ENCODE measurements around the gene FLOT2.

The FLOT2 gene

DNA sequence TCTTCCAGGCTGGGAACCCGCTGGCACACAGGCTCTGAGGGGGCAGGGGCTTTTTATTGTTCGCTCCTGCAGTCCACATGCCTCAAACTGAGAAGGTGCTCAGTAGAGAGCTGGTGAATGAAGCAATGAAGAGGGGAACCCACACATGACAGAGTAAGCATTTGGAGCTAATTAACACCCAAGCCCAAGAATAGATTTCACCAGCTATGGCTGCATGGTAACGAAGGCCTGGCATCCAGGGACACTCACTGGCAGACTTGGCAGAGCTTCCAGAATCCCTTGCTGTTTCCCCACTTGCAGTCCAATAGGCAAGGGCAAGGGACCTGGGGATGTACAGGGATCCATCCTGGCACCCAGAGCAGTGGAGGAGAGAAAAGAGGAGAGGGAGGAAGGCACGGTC lies 12.2 kb downstream of the FLOT2 start:
- ChIA-PET POLR2A (no interaction called here), CTCF (interaction anchor here (1.1 to 2.0 kb wide), 2 partner anchors 10 to 12 kb away, joined by 3 to 6 read pairs; partner anchors contain the start of gene FLOT2)
- no peak for DNase-seq (ENCODE audit: low read depth, low spot score)
- TF ChIP-seq CTCF (IDR thresholded peaks at IDR 0.05; ENCODE audit: insufficient read depth, low read length, missing control alignments) = no peak
- no peak overlapping the region for H3K4me3 ChIP-seq (ENCODE audit: low read depth, low read length)

GRCh38 chr17:28883967-28884702 lies 13.4 kb downstream of the FLOT2 start:
- TF ChIP-seq CTCF (IDR thresholded peaks at IDR 0.05; ENCODE audit: insufficient read depth, low read length, missing control alignments) = no peak
- POLR2A ChIA-PET = no interaction called here
- CTCF ChIA-PET = interaction anchor here (0.8 to 2.0 kb wide), 3 partner anchors 12 to 120 kb away, joined by 3 to 6 read pairs (median 3); partner anchors contain the start of gene FLOT2
- DNase-seq (ENCODE audit: low read depth, low spot score) = no peak
- no peak overlapping the region for H3K4me3 ChIP-seq (ENCODE audit: low read depth, low read length)

DNA sequence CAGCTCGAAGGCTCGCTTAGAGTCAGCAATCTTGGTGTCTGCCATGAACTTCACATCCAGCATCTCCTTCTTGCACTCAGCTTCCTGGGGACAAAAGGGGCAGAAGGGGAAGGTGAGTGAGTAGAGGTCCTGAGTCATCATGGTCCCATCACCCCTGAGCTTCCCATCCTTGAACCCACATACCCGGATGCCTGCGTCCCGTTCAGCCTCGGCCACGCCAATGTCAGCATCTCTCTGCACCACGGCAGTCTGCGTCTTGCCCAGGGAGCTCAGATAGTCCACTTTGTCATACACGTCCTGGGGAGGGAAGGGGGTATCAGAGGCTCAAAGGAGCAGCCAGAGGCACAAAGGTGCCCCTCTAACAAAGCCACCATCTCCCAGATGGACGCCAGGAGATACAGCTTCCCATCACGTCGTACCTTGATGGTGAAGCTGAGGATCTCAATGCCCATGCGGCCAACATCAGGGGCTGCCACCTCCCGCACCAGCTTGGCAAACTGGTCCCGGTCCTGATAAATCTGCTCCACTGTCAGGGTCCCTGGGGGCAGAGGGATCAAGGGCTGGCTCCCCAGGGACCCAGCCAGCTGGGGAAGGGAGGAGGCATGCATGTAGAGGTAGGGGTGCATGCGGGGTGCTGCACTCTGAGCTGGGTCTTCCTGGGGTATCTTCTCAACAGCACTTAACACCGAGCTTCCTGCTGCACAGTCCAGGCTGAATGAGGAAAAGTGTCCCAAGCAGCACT lies 15.2 kb downstream of the FLOT2 start:
- H3K4me3 ChIP-seq (ENCODE audit: low read depth, low read length) = no peak overlapping the region
- CTCF ChIA-PET = interaction anchor here (0.8 to 1.7 kb wide), 4 partner anchors 14 to 119 kb away, joined by 3 to 10 read pairs (median 3); no protein-coding TSS in a partner anchor
- no peak for DNase-seq (ENCODE audit: low read depth, low spot score)
- TF ChIP-seq CTCF (IDR thresholded peaks at IDR 0.05; ENCODE audit: insufficient read depth, low read length, missing control alignments) = no peak
- POLR2A ChIA-PET = no interaction called here

- ChIA-PET CTCF (interaction anchor here (1.3 to 1.7 kb wide), 2 partner anchors 117 to 118 kb away, joined by 3 to 10 read pairs; no protein-coding TSS in a partner anchor), POLR2A (no interaction called here)
- H3K4me3 ChIP-seq (ENCODE audit: low read depth, low read length) = no peak overlapping the region
- no peak for TF ChIP-seq CTCF (IDR thresholded peaks at IDR 0.05; ENCODE audit: insufficient read depth, low read length, missing control alignments)
- no peak for DNase-seq (ENCODE audit: low read depth, low spot score)
These were observed 15.9 kb downstream of the FLOT2 start for GRCh38 chr17:28881533-28882056.

DNA sequence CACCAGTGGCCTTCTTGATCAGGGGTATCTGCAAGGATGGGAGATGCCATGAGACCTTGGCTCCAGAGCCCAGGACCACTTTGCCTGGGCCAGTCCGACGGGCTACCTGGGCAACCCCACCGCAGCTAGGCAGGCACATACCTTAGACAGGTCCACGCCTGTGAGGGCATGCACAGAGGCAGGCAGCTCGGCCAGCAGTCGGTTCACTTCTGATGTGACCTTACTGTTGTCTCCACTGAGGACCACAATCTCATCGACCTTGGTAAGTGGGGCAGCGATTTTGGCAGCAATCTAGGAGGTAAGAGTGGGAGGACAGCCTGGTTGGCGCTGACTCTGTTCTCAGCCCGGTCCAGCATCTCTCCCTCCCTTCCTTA lies 17.0 kb downstream of the FLOT2 start:
- POLR2A ChIA-PET = no interaction called here
- TF ChIP-seq CTCF (IDR thresholded peaks at IDR 0.05; ENCODE audit: insufficient read depth, low read length, missing control alignments) = no peak
- CTCF ChIA-PET = interaction anchor here (1.2 to 4.3 kb wide), 4 partner anchors 72 to 131 kb away, joined by 3 to 39 read pairs (median 6); no protein-coding TSS in a partner anchor
- no peak for DNase-seq (ENCODE audit: low read depth, low spot score)
- no peak overlapping the region for H3K4me3 ChIP-seq (ENCODE audit: low read depth, low read length)
